22Rv1 (cell line): ENCODE data around the gene SETBP1.

Experiments used
- H3K27ac ChIP-seq: fragments of 450-650 bp; 2 replicates; pipeline ENCODE4 v1.5.1; 2017
- ZFX ChIP-seq: fragments of 450-650 bp; IDR thresholded peaks from 2 replicates; pipeline ENCODE4 v1.6.1; 2017; ENCODE audit warnings: antibody characterized with exemption, borderline replicate concordance
- TF ChIP-seq, protein P1 (sequence below): fragments of 450-650 bp; IDR thresholded peaks from 2 replicates; pipeline ENCODE4 v1.5.1; 2017; ENCODE audit warnings: mild to moderate bottlenecking

Gene SETBP1

DNA sequence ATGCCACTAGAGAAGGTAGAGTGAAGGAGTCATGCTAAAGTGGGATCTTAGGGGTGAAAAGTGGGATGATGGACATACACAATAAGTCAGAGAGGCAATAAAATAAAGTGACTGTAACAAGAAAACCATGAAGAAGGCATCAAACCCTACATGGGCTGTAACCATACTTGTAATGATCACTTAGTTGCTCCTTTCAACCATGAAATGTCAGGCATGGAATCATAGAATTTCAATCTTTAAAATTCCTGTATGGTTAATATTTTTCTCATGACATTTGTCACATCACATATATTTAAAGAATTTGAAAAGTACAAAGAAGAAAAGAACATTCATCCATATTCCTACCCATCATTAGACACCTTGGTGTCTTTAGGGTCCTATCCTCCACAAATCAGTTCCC lies 20.9 kb upstream of the SETBP1 start:
- H3K27ac ChIP-seq, result no peak overlapping the region
- no peak for TF ChIP-seq ZFX
- TF ChIP-seq, protein P1, sequence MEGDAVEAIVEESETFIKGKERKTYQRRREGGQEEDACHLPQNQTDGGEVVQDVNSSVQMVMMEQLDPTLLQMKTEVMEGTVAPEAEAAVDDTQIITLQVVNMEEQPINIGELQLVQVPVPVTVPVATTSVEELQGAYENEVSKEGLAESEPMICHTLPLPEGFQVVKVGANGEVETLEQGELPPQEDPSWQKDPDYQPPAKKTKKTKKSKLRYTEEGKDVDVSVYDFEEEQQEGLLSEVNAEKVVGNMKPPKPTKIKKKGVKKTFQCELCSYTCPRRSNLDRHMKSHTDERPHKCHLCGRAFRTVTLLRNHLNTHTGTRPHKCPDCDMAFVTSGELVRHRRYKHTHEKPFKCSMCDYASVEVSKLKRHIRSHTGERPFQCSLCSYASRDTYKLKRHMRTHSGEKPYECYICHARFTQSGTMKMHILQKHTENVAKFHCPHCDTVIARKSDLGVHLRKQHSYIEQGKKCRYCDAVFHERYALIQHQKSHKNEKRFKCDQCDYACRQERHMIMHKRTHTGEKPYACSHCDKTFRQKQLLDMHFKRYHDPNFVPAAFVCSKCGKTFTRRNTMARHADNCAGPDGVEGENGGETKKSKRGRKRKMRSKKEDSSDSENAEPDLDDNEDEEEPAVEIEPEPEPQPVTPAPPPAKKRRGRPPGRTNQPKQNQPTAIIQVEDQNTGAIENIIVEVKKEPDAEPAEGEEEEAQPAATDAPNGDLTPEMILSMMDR, result no peak

GRCh38 chr18:44668270-44668975 lies 12.3 kb upstream of the SETBP1 start:
- no peak for TF ChIP-seq ZFX
- TF ChIP-seq, protein P1, result no peak
- no peak overlapping the region for H3K27ac ChIP-seq

DNA sequence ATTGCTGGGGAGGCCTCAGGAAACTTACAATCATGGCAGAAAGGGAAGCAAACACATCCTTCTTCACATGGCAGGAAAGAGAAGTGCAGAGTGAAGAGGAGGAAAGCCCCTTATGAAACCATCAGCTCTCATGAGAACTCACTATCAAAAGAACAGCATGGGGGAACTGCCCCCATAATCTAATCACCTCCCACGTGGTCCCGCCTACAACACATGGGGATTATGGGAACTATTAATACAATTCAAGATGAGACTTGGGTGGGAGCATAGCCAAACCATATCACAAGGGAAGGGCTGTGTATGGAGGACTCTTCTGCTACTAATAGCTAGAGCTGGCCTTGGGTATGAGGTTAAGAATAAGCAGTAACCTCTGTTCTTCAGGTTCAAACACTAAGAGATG lies 8.8 kb upstream of the SETBP1 start:
- no peak for TF ChIP-seq ZFX
- TF ChIP-seq, protein P1, result no peak

DNA sequence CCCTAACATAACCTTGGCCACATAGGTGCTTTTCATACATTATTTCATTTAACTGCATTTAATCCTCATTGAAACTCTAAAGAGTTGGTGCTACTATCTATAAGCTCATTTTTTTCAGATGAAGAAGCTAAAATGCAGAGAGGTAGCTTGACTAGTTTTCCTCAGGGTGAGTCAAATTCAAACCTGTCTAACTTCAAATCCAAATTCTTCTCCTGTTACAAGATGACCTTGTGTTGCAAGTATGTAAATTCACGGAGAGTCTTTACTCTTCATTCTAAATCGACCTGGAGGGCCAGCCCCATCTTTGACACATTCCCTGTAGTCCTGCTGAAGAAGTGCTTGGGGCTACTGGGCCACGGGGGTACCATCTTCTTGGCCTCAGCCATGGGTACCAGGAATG lies 8.2 kb upstream of the SETBP1 start:
- no peak for TF ChIP-seq ZFX
- TF ChIP-seq, protein P1, result no peak

More for the DNA sequence above, 8.8 kb upstream of the SETBP1 start:
- no peak overlapping the region for H3K27ac ChIP-seq

DNA sequence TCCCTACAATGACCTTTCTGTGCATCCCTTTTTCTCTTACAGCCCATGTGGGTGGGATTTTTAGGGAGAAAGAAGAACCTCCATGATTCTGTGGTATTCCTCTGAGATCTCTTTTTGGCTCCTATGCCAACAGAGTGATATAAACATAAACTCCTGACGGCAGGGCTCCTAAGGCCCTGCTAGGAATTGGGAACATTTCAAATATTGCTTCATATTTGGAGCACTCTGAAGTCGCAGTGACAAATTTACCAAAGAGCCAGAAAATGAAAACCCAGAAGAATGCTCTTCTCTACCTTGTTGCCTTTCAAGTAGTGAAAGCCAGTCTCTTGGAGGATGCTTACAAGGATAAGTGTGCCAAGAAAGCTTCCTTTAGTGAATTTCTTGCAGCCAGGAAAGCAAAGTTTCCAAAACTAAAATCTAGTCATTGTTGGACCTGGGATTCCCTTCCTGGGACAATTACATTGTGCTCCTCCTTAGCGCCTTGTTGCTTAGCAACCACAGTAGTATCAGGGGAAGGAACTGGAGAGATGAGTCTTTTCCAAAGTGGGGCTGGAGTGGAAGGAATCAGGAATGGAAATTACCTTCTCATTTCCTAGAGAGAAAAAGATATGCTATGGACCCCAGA lies 7.3 kb upstream of the SETBP1 start:
- no peak for TF ChIP-seq ZFX
- TF ChIP-seq, protein P1, result no peak
- H3K27ac ChIP-seq, result no peak overlapping the region

More for the DNA sequence above, 8.2 kb upstream of the SETBP1 start:
- H3K27ac ChIP-seq, result no peak overlapping the region

DNA sequence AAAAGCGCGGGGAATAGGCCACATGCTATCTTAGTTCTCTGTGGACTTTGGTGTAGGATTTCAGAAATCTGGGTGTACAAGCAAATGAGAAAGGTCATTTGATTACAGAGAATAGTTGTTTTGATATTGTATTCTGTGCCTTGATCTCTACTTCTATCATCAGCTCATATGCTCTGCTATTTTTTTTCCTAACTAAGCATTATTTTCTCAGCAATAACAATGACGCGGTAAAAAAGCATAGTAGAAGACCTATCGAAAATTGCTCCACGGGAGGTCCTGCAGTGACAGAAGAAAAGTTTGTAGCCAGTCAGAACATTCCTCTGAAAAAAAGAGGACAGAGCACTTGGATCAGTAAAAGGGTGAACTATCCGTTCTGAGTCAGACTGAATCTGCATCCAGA lies 2.8 kb upstream of the SETBP1 start:
- H3K27ac ChIP-seq, result no peak overlapping the region
- no peak for TF ChIP-seq ZFX
- TF ChIP-seq, protein P1, result no peak

GRCh38 chr18:44678725-44679055 lies 2.0 kb upstream of the SETBP1 start:
- H3K27ac ChIP-seq, result peak overlapping the region; percentile 92
- no peak for TF ChIP-seq ZFX
- TF ChIP-seq, protein P1, result no peak
